Caco-2 (cell line): Measurements from ENCODE around the gene FABP2. TPM values are rescaled to one million over a fixed set of nuclear protein-coding genes. Genes with fewer than 3 reads are reported as not detected.

Source experiments
- BruUV-seq: library from RNA; stranded (reverse); fragments of 400-500 nt; replicated peaks from 2 replicates; lab custom pipeline; 2021; lab: Mats Ljungman, UMichigan
- CTCF ChIA-PET: fragments of 300-600 bp; sonication (Branson Sonifier 250); formaldehyde crosslinking; loops from one replicate; lab custom pipeline; 2022; ENCODE audit warnings: antibody characterized with exemption; lab: Charles Lee
- POLR2A ChIA-PET: fragments of 300-600 bp; sonication (Branson Sonifier 250); formaldehyde crosslinking; loops from one replicate; lab custom pipeline; 2022; ENCODE audit warnings: antibody characterized with exemption; lab: Charles Lee
- DNase-seq, 2 experiments: peaks; one replicate each; pipeline versions ENCODE4 v3.0.0 to v3.0.0-alpha.2; 2020 to 2022
- H3K27me3 ChIP-seq: replicated peaks from 2 replicates; pipeline ENCODE4 v1.6.0; 2011; ENCODE audit warnings: low read length; ENCODE audit not compliant: control insufficient read depth, insufficient read depth
- H3K36me3 ChIP-seq: 2 replicates; pipeline ENCODE4 v1.5.1; 2011; ENCODE audit warnings: low read length; ENCODE audit not compliant: control insufficient read depth, insufficient read depth
- H3K4me1 ChIP-seq: fragments of 250-450 bp; sonication (Bioruptor Pico); 2 replicates; pipeline ENCODE4 v1.5.1; 2020; ENCODE audit warnings: mild to moderate bottlenecking
- H3K4me3 ChIP-seq: 2 replicates; pipeline ENCODE4 v1.5.1; 2011; ENCODE audit warnings: low read depth, mild to moderate bottlenecking, control low read depth, low read length
- H3K9me3 ChIP-seq: fragments of 250-450 bp; sonication (Bioruptor Pico); 2 replicates; pipeline ENCODE4 v1.5.1; 2020; ENCODE audit warnings: mild to moderate bottlenecking, moderate library complexity
- H3K27ac Mint-ChIP-seq: one replicate; pipeline ENCODE4 v1.8.0; 2022; ENCODE audit warnings: mixed read lengths; ENCODE audit not compliant: unreplicated experiment
- H3K27me3 Mint-ChIP-seq: one replicate; pipeline ENCODE4 v1.8.0; 2022; ENCODE audit warnings: mixed read lengths; ENCODE audit not compliant: insufficient read depth, unreplicated experiment
- H3K36me3 Mint-ChIP-seq: one replicate; pipeline ENCODE4 v1.8.0; 2022; ENCODE audit warnings: mild to moderate bottlenecking, mixed read lengths; ENCODE audit not compliant: insufficient read depth, unreplicated experiment
- H3K4me1 Mint-ChIP-seq: one replicate; pipeline ENCODE4 v1.8.0; 2022; ENCODE audit warnings: low read depth, mixed read lengths; ENCODE audit not compliant: unreplicated experiment
- H3K4me3 Mint-ChIP-seq: one replicate; pipeline ENCODE4 v1.8.0; 2022; ENCODE audit warnings: mild to moderate bottlenecking, moderate library complexity, mixed read lengths; ENCODE audit not compliant: unreplicated experiment
- H3K9me3 Mint-ChIP-seq: one replicate; pipeline ENCODE4 v1.8.0; 2022; ENCODE audit warnings: mixed read lengths; ENCODE audit not compliant: unreplicated experiment
- intact Hi-C: fragments of 100-400 bp; cut with micrococcal nuclease; formaldehyde crosslinking; loops from one replicate; pipeline ENCODE4 v1.10.0; 2022; ENCODE audit not compliant: unreplicated experiment
- total RNA-seq: library from RNA; stranded (reverse); gene quantifications from 2 replicates; pipeline ENCODE4 v1.2.3, GENCODE V29; 2022
- TF ChIP-seq, protein P1 (sequence below), 2 experiments: fragments of 200-600 bp in 1 of 2; IDR thresholded peaks; 1 replicate in 1 of 2; 2 replicates in 1 of 2; pipeline versions ENCODE4 v1.5.1 to v1.8.0; 2011 to 2022; ENCODE audit warnings: antibody characterized with exemption in 1 of 2, control low read depth in 1 of 2, inconsistent platforms in 1 of 2, low read depth in 1 of 2, low read length in 1 of 2, mild to moderate bottlenecking in 1 of 2, moderate library complexity in 1 of 2; ENCODE audit not compliant: insufficient read depth in 1 of 2, severe bottlenecking in 1 of 2, unreplicated experiment in 1 of 2

Gene FABP2
- total RNA-seq, 1 experiment from 2014 or later = not detected

DNA sequence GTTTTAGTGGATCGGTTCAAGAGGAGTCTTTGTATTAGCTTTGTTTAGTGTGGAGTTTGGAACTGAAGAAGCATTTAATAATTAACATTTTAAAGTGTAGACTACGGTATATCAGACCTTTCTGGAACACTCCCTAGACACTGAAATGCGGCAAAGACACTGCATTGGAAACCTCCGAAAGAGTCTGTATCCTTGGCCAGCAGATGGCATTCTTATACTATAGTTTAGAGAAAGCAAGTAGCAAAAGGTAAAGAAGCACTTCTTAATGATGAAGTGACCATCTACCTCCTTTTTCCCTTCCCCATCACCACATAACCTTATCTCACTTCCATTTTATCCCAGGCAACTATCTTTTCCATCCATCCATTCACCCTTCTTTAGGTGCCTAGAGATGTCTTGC lies 7.6 kb downstream of the FABP2 start:
- Histone ChIP-seq H3K4me1 (no peaks in the 10 kb centered on the region), H3K36me3 (no peaks in the 10 kb centered on the region), H3K4me3 (no peak overlapping the region), H3K27me3 (no peaks in the 10 kb centered on the region), H3K9me3 (no peaks in the 10 kb centered on the region)
- Mint-ChIP-seq H3K4me3 (no peak overlapping the region), H3K36me3 (no peaks in the 10 kb centered on the region), H3K27ac (no peak overlapping the region), H3K9me3 (no peaks in the 10 kb centered on the region), H3K4me1 (no peaks in the 10 kb centered on the region), H3K27me3 (no peaks in the 10 kb centered on the region)
- peak in 1 of 2 experiments; percentile 60 for DNase-seq
- ChIA-PET CTCF (no interaction called here), POLR2A (no interaction called here)
- TF ChIP-seq, protein P1, sequence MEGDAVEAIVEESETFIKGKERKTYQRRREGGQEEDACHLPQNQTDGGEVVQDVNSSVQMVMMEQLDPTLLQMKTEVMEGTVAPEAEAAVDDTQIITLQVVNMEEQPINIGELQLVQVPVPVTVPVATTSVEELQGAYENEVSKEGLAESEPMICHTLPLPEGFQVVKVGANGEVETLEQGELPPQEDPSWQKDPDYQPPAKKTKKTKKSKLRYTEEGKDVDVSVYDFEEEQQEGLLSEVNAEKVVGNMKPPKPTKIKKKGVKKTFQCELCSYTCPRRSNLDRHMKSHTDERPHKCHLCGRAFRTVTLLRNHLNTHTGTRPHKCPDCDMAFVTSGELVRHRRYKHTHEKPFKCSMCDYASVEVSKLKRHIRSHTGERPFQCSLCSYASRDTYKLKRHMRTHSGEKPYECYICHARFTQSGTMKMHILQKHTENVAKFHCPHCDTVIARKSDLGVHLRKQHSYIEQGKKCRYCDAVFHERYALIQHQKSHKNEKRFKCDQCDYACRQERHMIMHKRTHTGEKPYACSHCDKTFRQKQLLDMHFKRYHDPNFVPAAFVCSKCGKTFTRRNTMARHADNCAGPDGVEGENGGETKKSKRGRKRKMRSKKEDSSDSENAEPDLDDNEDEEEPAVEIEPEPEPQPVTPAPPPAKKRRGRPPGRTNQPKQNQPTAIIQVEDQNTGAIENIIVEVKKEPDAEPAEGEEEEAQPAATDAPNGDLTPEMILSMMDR (IDR thresholded peaks at IDR 0.05; ENCODE audit: insufficient read depth in 1 of 2, low read depth in 1 of 2, low read length in 1 of 2, severe bottlenecking in 1 of 2, unreplicated experiment in 1 of 2) = peak in 1 of 2 experiments; percentile 49
- no TSS peak for BruUV-seq
- intact Hi-C loops = loop anchor here (1.0 to 5.0 kb wide), 8 partner anchors 140 to 736 kb away; partner anchors contain the start of gene PDE5A

DNA sequence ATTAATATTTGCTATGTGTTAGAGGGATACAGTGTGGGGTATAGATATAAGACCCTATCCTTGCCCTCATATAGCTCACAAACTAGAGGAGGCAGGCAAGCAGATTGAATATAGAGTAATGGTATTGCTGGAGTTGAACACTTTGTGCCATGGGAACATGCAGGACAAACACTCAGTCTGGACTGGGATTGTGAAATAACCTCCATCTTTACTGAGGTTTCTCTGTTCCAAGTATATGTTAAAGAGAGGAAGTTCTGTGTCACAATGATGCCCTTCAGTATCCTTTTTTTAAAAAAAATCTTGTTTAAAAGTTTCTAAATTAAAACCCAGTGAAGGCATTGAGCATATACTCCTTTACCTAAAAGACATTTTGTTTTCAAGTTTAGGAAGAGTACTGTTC lies 8.7 kb downstream of the FABP2 start:
- Mint-ChIP-seq H3K4me3 (no peak overlapping the region), H3K9me3 (no peaks in the 10 kb centered on the region), H3K36me3 (no peaks in the 10 kb centered on the region), H3K27ac (no peak overlapping the region), H3K4me1 (no peaks in the 10 kb centered on the region), H3K27me3 (no peaks in the 10 kb centered on the region)
- no peaks in the 10 kb centered on the region for H3K9me3 ChIP-seq
- H3K4me1 ChIP-seq = no peaks in the 10 kb centered on the region
- CTCF ChIA-PET = no interaction called here
- DNase-seq = no peak
- no peaks in the 10 kb centered on the region for H3K27me3 ChIP-seq
- no peak overlapping the region for H3K4me3 ChIP-seq
- H3K36me3 ChIP-seq = no peaks in the 10 kb centered on the region
- POLR2A ChIA-PET = no interaction called here
- TF ChIP-seq, protein P1 (IDR thresholded peaks at IDR 0.05; ENCODE audit: insufficient read depth in 1 of 2, low read depth in 1 of 2, low read length in 1 of 2, severe bottlenecking in 1 of 2, unreplicated experiment in 1 of 2) = no peak
- BruUV-seq = no TSS peak
- intact Hi-C loops = loop anchor here (5.0 kb wide), 1 partner anchor 474 kb away; no protein-coding TSS in a partner anchor

DNA sequence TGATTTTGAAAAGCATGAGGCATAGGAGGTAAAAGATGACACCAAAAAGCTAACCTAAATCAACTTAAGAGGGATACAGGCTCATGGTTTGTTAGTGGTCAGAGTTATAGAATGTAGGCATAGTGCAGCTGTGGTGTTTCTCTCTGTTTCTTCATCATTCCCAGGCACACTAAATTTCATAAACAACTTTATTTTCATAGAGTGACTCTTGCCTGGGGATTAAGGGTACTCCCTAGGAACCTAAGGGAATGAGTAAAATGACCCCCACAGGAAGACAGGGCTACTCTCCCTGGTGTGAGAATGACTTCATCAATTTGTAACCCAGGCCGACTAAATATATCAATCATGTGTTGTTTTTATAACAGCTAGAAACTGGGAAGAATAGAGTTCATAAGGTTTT lies 11.1 kb downstream of the FABP2 start:
- H3K4me3 Mint-ChIP-seq = no peak overlapping the region
- H3K4me1 Mint-ChIP-seq = no peaks in the 10 kb centered on the region
- H3K27ac Mint-ChIP-seq = no peak overlapping the region
- H3K4me1 ChIP-seq = no peaks in the 10 kb centered on the region
- no peaks in the 10 kb centered on the region for H3K9me3 Mint-ChIP-seq
- H3K9me3 ChIP-seq = no peaks in the 10 kb centered on the region
- no peaks in the 10 kb centered on the region for H3K27me3 Mint-ChIP-seq
- intact Hi-C loops = loop anchor here (5.0 kb wide), 1 partner anchor 476 kb away; no protein-coding TSS in a partner anchor
- no peaks in the 10 kb centered on the region for H3K36me3 Mint-ChIP-seq
- TF ChIP-seq, protein P1 (IDR thresholded peaks at IDR 0.05; ENCODE audit: insufficient read depth in 1 of 2, low read depth in 1 of 2, low read length in 1 of 2, severe bottlenecking in 1 of 2, unreplicated experiment in 1 of 2) = no peak
- no peak for DNase-seq
- no peaks in the 10 kb centered on the region for H3K36me3 ChIP-seq
- no peak overlapping the region for H3K4me3 ChIP-seq
- CTCF ChIA-PET = no interaction called here
- POLR2A ChIA-PET = no interaction called here
- no TSS peak for BruUV-seq
- H3K27me3 ChIP-seq = no peaks in the 10 kb centered on the region
